ENCODE results near the gene ELP2.
A peak's percentile ranks its signal among the peaks of the same experiment; 100 is the strongest.

Gene ELP2

GRCh38 chr18:36187193-36187825, 57.6 kb downstream of the ELP2 start, which contains the start of gene MOCOS:
TSS of gene MOCOS (plus strand) at chr18:36187497. CDS start at chr18:36187540, 43 bp downstream.
- Histone ChIP-seq H3K27me3 (ENCODE audit: insufficient read depth, low read depth, severe bottlenecking) (no peaks in the 10 kb centered on the region), H3K27ac (no peak within 1 kb of the TSS)
- peak; percentile 53 for DNase-seq

GRCh38 chr18:36187826-36188721, 58.4 kb downstream of the ELP2 start:
- Histone ChIP-seq H3K36me3 (no peaks in the 10 kb centered on the region), H3K27ac (no peak overlapping the region), H3K9me3 (ENCODE audit: severe bottlenecking) (no peaks in the 10 kb centered on the region), H3K4me3 (ENCODE audit: low read depth, low read length) (no peak overlapping the region), H3K27me3 (ENCODE audit: insufficient read depth, low read depth, severe bottlenecking) (no peaks in the 10 kb centered on the region)
- DNase-seq = no peak
- no peak for TF ChIP-seq CTCF (IDR thresholded peaks at IDR 0.05; ENCODE audit: low read depth, low read length)

More at GRCh38 chr18:36187193-36187825, 57.6 kb downstream of the ELP2 start, which contains the start of gene MOCOS:
- no peaks in the 10 kb centered on the region for H3K9me3 ChIP-seq (ENCODE audit: severe bottlenecking)
- peak within 1 kb of the TSS; percentile 44 for H3K4me3 ChIP-seq (ENCODE audit: low read depth, low read length)
- H3K36me3 ChIP-seq = no peaks in the 10 kb centered on the region
- TF ChIP-seq CTCF (IDR thresholded peaks at IDR 0.05; ENCODE audit: low read depth, low read length) = no peak

GRCh38 chr18:36188916-36189315, 59.2 kb downstream of the ELP2 start:
- no peaks in the 10 kb centered on the region for H3K9me3 ChIP-seq (ENCODE audit: severe bottlenecking)
- no peak for TF ChIP-seq CTCF (IDR thresholded peaks at IDR 0.05; ENCODE audit: low read depth, low read length)
- H3K27ac ChIP-seq = no peak overlapping the region
- no peak overlapping the region for H3K4me3 ChIP-seq (ENCODE audit: low read depth, low read length)
- DNase-seq = no peak
- H3K36me3 ChIP-seq = no peaks in the 10 kb centered on the region
- H3K27me3 ChIP-seq (ENCODE audit: insufficient read depth, low read depth, severe bottlenecking) = no peaks in the 10 kb centered on the region

- Histone ChIP-seq H3K27me3 (ENCODE audit: insufficient read depth, low read depth, severe bottlenecking) (no peaks in the 10 kb centered on the region), H3K27ac (no peak overlapping the region), H3K36me3 (no peaks in the 10 kb centered on the region), H3K9me3 (ENCODE audit: severe bottlenecking) (no peaks in the 10 kb centered on the region), H3K4me3 (ENCODE audit: low read depth, low read length) (no peak overlapping the region)
- TF ChIP-seq CTCF (IDR thresholded peaks at IDR 0.05; ENCODE audit: low read depth, low read length) = no peak
- DNase-seq = no peak
These were observed 59.8 kb downstream of the ELP2 start for GRCh38 chr18:36189486-36189885.

GRCh38 chr18:36191286-36191685, 61.6 kb downstream of the ELP2 start:
- no peaks in the 10 kb centered on the region for H3K36me3 ChIP-seq
- no peak for TF ChIP-seq CTCF (IDR thresholded peaks at IDR 0.05; ENCODE audit: low read depth, low read length)
- H3K9me3 ChIP-seq (ENCODE audit: severe bottlenecking) = no peaks in the 10 kb centered on the region
- H3K27me3 ChIP-seq (ENCODE audit: insufficient read depth, low read depth, severe bottlenecking) = no peaks in the 10 kb centered on the region
- no peak for DNase-seq
- H3K4me3 ChIP-seq (ENCODE audit: low read depth, low read length) = no peak overlapping the region
- H3K27ac ChIP-seq = no peak overlapping the region

Data from WERI-Rb-1 (cell line).